ENCODE data around the gene GXYLT2.

GXYLT2 gene

GRCh38 chr3:72903004-72903403, 15.2 kb downstream of the GXYLT2 start:
- Histone ChIP-seq H2AFZ (ENCODE audit: low read length) (no peak overlapping the region), H3K9me2 (replicated peaks; ENCODE audit: insufficient read depth, low read length) (no peaks in the 10 kb centered on the region), H3K36me3 (replicated peaks; ENCODE audit: insufficient read depth, low read length) (no peaks in the 10 kb centered on the region), H3K4me2 (ENCODE audit: low read depth, low read length) (no peak overlapping the region), H3F3A (ENCODE audit: insufficient read depth, low read length) (no peaks in the 10 kb centered on the region), H3K27ac (ENCODE audit: low read length) (no peak overlapping the region), H3K79me2 (ENCODE audit: low read length) (no peaks in the 10 kb centered on the region), H3K4me3 (ENCODE audit: low read length) (no peak overlapping the region), H3K4me1 (ENCODE audit: low read length) (no peaks in the 10 kb centered on the region), H3K9ac (ENCODE audit: low read length) (no peak overlapping the region), H4K20me1 (ENCODE audit: insufficient read depth, low read length) (no peaks in the 10 kb centered on the region), H3K9me3 (replicated peaks; ENCODE audit: insufficient read depth, low read length) (no peaks in the 10 kb centered on the region), H3K27me3 (replicated peaks; ENCODE audit: insufficient read depth, low read length) (no peaks in the 10 kb centered on the region)
- DNase-seq: no peak
- TF ChIP-seq EZH2 (optimal IDR thresholded peaks at IDR 0.05; ENCODE audit: low read depth, low read length): no peak
- TF ChIP-seq EZH2phosphoT487 (IDR thresholded peaks at IDR 0.05; ENCODE audit: low read length): no peak
- TF ChIP-seq, protein P1, sequence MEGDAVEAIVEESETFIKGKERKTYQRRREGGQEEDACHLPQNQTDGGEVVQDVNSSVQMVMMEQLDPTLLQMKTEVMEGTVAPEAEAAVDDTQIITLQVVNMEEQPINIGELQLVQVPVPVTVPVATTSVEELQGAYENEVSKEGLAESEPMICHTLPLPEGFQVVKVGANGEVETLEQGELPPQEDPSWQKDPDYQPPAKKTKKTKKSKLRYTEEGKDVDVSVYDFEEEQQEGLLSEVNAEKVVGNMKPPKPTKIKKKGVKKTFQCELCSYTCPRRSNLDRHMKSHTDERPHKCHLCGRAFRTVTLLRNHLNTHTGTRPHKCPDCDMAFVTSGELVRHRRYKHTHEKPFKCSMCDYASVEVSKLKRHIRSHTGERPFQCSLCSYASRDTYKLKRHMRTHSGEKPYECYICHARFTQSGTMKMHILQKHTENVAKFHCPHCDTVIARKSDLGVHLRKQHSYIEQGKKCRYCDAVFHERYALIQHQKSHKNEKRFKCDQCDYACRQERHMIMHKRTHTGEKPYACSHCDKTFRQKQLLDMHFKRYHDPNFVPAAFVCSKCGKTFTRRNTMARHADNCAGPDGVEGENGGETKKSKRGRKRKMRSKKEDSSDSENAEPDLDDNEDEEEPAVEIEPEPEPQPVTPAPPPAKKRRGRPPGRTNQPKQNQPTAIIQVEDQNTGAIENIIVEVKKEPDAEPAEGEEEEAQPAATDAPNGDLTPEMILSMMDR (IDR thresholded peaks at IDR 0.05; ENCODE audit: low read length): no peak

DNA sequence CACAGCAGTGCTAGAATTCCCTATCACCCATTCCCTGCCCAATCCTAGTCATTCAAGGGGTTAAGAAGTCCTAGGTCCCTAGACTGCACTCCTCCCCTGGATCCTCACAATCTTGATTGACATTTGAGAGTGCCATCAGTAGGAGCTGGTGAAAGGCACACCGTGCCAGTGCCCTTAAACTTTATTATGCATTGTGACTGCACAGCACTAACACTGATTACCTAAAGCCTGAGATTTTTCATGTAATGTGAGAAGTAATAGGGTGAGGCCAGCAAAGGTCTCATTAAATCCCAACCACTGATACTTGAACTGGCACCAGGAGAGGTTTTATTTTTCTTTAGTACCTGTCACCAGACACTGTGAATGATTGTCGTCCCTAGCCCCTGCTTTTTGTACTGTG, 16.3 kb downstream of the GXYLT2 start:
- Histone ChIP-seq H4K20me1 (ENCODE audit: insufficient read depth, low read length) (no peaks in the 10 kb centered on the region), H3K9me2 (replicated peaks; ENCODE audit: insufficient read depth, low read length) (no peaks in the 10 kb centered on the region), H3K9ac (ENCODE audit: low read length) (no peak overlapping the region), H3K27ac (ENCODE audit: low read length) (no peak overlapping the region), H3K9me3 (replicated peaks; ENCODE audit: insufficient read depth, low read length) (no peaks in the 10 kb centered on the region), H3K4me2 (ENCODE audit: low read depth, low read length) (no peak overlapping the region), H3F3A (ENCODE audit: insufficient read depth, low read length) (no peaks in the 10 kb centered on the region), H2AFZ (ENCODE audit: low read length) (no peak overlapping the region), H3K4me3 (ENCODE audit: low read length) (no peak overlapping the region), H3K79me2 (ENCODE audit: low read length) (no peaks in the 10 kb centered on the region), H3K36me3 (replicated peaks; ENCODE audit: insufficient read depth, low read length) (no peaks in the 10 kb centered on the region), H3K27me3 (replicated peaks; ENCODE audit: insufficient read depth, low read length) (no peaks in the 10 kb centered on the region), H3K4me1 (ENCODE audit: low read length) (no peaks in the 10 kb centered on the region)
- TF ChIP-seq, protein P1 (IDR thresholded peaks at IDR 0.05; ENCODE audit: low read length): no peak
- TF ChIP-seq EZH2phosphoT487 (IDR thresholded peaks at IDR 0.05; ENCODE audit: low read length) (no peak), EZH2 (optimal IDR thresholded peaks at IDR 0.05; ENCODE audit: low read depth, low read length) (no peak)
- DNase-seq: no peak

- no peak overlapping the region for H3K4me2 ChIP-seq (ENCODE audit: low read depth, low read length)
- no peak overlapping the region for H2AFZ ChIP-seq (ENCODE audit: low read length)
- H3K9me3 ChIP-seq (replicated peaks; ENCODE audit: insufficient read depth, low read length): no peaks in the 10 kb centered on the region
- H3K4me1 ChIP-seq (ENCODE audit: low read length): no peaks in the 10 kb centered on the region
- no peaks in the 10 kb centered on the region for H4K20me1 ChIP-seq (ENCODE audit: insufficient read depth, low read length)
- no peaks in the 10 kb centered on the region for H3K36me3 ChIP-seq (replicated peaks; ENCODE audit: insufficient read depth, low read length)
- no peak for TF ChIP-seq EZH2phosphoT487 (IDR thresholded peaks at IDR 0.05; ENCODE audit: low read length)
- TF ChIP-seq, protein P1 (IDR thresholded peaks at IDR 0.05; ENCODE audit: low read length): no peak
- no peak for TF ChIP-seq EZH2 (optimal IDR thresholded peaks at IDR 0.05; ENCODE audit: low read depth, low read length)
- H3K9me2 ChIP-seq (replicated peaks; ENCODE audit: insufficient read depth, low read length): no peaks in the 10 kb centered on the region
- H3F3A ChIP-seq (ENCODE audit: insufficient read depth, low read length): no peaks in the 10 kb centered on the region
- no peak overlapping the region for H3K27ac ChIP-seq (ENCODE audit: low read length)
- no peaks in the 10 kb centered on the region for H3K27me3 ChIP-seq (replicated peaks; ENCODE audit: insufficient read depth, low read length)
- no peaks in the 10 kb centered on the region for H3K79me2 ChIP-seq (ENCODE audit: low read length)
- no peak overlapping the region for H3K4me3 ChIP-seq (ENCODE audit: low read length)
- no peak overlapping the region for H3K9ac ChIP-seq (ENCODE audit: low read length)
- DNase-seq: no peak
Observed at GRCh38 chr3:72906154-72906553, 18.3 kb downstream of the GXYLT2 start.
